Measurements from ENCODE around the gene MICAL3.

The MICAL3 gene

DNA sequence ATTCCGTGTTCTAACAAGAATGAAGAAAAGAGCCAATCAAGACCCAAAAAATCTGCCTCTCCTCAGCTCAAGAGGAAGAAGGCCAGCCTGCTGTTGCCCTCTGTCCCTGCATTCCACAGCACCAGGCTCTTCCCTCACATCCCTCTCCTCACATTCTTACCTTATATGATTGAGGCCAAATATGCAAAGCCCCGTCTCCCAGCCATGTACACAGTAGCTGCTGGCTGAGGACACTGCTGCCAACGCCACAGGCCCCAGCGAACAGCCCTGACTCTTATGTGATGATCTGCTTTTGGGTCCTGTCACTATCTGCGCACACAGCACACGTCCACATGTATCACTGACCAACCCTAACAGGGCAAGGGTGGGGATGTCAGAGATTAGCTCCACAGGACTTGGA lies 60.2 kb downstream of the MICAL3 start:
- H3K27me3 Mint-ChIP-seq (ENCODE audit: low read depth, poor library complexity): no peaks in the 10 kb centered on the region
- no peaks in the 10 kb centered on the region for H3K36me3 Mint-ChIP-seq (ENCODE audit: low read depth)

DNA sequence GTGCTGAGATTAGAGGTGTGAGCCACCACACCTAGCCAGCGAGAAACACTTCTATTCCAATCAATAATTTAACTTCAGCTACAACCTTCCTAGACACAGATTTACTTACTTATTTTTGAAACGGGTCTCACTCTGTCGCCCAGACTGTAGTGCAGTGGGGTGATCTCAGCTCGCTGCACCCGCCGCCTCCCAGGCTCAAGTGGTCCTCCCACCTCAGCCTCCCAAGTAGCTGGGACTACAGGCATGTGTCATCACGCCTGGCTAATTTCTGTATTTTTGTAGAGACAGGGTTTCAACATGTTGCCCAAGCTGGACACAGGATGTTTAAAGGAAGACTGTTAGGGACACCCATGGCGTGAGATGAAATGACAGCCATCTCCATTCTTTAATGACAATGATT lies 61.3 kb downstream of the MICAL3 start:
- Mint-ChIP-seq H3K36me3 (ENCODE audit: low read depth) (no peaks in the 10 kb centered on the region), H3K27me3 (ENCODE audit: low read depth, poor library complexity) (peaks cover 2% of the 10 kb centered on the region), H3K27ac (no peak overlapping the region), H3K9me3 (no peaks in the 10 kb centered on the region), H3K4me1 (peaks cover 61% of the 10 kb centered on the region), H3K4me3 (no peak overlapping the region)
- TF ChIP-seq, protein P1, sequence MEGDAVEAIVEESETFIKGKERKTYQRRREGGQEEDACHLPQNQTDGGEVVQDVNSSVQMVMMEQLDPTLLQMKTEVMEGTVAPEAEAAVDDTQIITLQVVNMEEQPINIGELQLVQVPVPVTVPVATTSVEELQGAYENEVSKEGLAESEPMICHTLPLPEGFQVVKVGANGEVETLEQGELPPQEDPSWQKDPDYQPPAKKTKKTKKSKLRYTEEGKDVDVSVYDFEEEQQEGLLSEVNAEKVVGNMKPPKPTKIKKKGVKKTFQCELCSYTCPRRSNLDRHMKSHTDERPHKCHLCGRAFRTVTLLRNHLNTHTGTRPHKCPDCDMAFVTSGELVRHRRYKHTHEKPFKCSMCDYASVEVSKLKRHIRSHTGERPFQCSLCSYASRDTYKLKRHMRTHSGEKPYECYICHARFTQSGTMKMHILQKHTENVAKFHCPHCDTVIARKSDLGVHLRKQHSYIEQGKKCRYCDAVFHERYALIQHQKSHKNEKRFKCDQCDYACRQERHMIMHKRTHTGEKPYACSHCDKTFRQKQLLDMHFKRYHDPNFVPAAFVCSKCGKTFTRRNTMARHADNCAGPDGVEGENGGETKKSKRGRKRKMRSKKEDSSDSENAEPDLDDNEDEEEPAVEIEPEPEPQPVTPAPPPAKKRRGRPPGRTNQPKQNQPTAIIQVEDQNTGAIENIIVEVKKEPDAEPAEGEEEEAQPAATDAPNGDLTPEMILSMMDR (IDR thresholded peaks at IDR 0.05): no peak
- DNase-seq: no peak

More for the DNA sequence above, 60.2 kb downstream of the MICAL3 start:
- Mint-ChIP-seq H3K4me3 (no peak overlapping the region), H3K27ac (peak overlapping the region; percentile 7), H3K9me3 (no peaks in the 10 kb centered on the region), H3K4me1 (peaks cover 61% of the 10 kb centered on the region)
- DNase-seq: no peak
- TF ChIP-seq, protein P1 (IDR thresholded peaks at IDR 0.05): no peak

DNA sequence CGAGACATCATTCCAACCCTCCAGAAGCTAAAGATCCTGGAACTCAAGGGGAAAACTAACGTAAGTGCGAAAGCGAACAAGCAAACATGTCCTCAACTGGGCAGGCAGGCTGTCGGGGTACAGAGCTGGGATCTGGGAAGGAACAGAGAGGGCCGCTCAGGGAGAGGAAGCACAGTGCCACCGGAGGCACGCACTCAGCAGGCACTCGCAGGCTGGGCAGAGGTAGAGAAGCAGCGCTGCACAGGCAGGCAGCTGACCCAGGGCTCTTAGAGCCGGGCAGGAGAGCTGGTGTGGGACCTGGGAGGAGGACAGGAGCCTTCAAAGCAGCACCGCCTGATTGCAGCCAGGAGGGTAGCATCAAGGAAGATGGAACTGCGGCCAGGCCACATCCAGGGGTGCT lies 62.2 kb downstream of the MICAL3 start:
- no peaks in the 10 kb centered on the region for H3K36me3 Mint-ChIP-seq (ENCODE audit: low read depth)
- no peak for DNase-seq
- TF ChIP-seq, protein P1 (IDR thresholded peaks at IDR 0.05): no peak
- peak overlapping the region; percentile 24 for H3K27ac Mint-ChIP-seq
- no peak overlapping the region for H3K4me3 Mint-ChIP-seq
- H3K27me3 Mint-ChIP-seq (ENCODE audit: low read depth, poor library complexity): peaks cover 2% of the 10 kb centered on the region
- peaks cover 61% of the 10 kb centered on the region for H3K4me1 Mint-ChIP-seq
- H3K9me3 Mint-ChIP-seq: no peaks in the 10 kb centered on the region

DNA sequence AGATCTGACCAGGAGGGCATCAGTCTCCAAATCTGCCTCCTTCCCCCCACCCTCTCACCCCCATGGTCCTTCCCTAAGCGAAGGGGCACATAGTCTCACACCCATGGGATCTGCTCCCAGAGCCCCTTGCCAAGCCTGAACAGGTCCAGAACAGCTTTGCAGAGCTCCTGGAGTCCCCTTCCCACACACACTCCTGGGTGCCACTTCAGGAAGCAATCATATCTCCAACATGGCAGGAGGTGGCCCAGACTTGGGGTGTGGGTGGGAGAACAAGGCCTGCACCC lies 63.0 kb downstream of the MICAL3 start:
- peak overlapping the region; percentile 83 for H3K27ac Mint-ChIP-seq
- peaks cover 56% of the 10 kb centered on the region for H3K4me1 Mint-ChIP-seq
- no peaks in the 10 kb centered on the region for H3K9me3 Mint-ChIP-seq
- H3K4me3 Mint-ChIP-seq: no peak overlapping the region
- H3K27me3 Mint-ChIP-seq (ENCODE audit: low read depth, poor library complexity): peaks cover 2% of the 10 kb centered on the region
- TF ChIP-seq, protein P1 (IDR thresholded peaks at IDR 0.05): no peak
- H3K36me3 Mint-ChIP-seq (ENCODE audit: low read depth): no peaks in the 10 kb centered on the region
- no peak for DNase-seq

DNA sequence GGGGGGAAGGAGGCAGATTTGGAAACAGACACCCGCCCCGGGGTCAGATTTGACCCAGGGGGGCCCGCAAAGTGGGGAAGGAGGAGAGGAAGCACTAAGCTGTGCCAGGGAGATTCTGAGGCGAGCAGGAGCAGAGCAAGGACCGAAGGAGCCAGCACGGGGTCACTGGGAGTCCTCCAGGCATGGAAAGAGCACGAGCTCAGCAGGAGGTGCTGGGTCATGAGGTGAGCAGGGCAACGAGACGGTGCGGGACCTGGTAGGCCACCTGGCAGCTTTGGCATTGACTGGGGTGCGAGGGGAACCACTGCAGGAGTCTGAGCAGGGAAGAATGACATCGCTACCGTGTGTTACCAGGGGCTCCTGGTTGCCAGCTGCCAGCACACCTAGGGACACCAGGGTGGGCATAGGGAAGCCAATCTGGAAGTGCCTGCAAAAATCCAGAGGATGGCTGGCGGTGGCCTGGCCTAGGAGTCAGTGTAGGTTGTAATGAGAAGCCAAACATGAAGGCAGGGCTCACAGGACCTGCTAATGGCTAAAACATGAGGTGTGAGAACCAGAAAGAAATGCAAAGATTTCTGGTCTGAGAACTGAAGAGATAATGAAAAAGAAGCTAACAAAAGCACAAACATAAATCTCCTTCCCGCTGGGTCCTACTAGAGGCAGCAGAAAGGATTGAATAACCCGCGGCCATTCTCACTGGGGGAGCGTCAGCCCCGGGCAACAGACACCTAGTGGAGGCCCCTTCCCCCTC lies 63.5 kb downstream of the MICAL3 start:
- peaks cover 5% of the 10 kb centered on the region for H3K27me3 Mint-ChIP-seq (ENCODE audit: low read depth, poor library complexity)
- H3K27ac Mint-ChIP-seq: peak overlapping the region; percentile 83

More for the DNA sequence above, 63.5 kb downstream of the MICAL3 start:
- TF ChIP-seq, protein P1 (IDR thresholded peaks at IDR 0.05): no peak
- H3K4me1 Mint-ChIP-seq: peaks cover 54% of the 10 kb centered on the region
- no peaks in the 10 kb centered on the region for H3K9me3 Mint-ChIP-seq
- DNase-seq: no peak
- H3K4me3 Mint-ChIP-seq: no peak overlapping the region
- H3K36me3 Mint-ChIP-seq (ENCODE audit: low read depth): no peaks in the 10 kb centered on the region
